ENCODE measurements around the gene SLC12A3. TPM values are rescaled to one million over a fixed set of nuclear protein-coding genes. Genes with fewer than 3 reads are reported as not detected.

SLC12A3 gene
- total RNA-seq, 2 donors from 2014 or later, result not detected

- Mint-ChIP-seq H3K4me3 (no peak overlapping the region), H3K36me3 (ENCODE audit: low read depth) (peaks cover 8% of the 10 kb centered on the region), H3K27ac (peak overlapping the region; percentile 11), H3K4me1 (no peaks in the 10 kb centered on the region), H3K27me3 (no peaks in the 10 kb centered on the region)
- DNase-seq (no peak), ATAC-seq (no peak)
- H3K9me3 ChIP-seq (ENCODE audit: control insufficient read depth, low read length, poor library complexity, severe bottlenecking), result no peaks in the 10 kb centered on the region
Observed at GRCh38 chr16:56835320-56835719, 29.7 kb upstream of the SLC12A3 start.

GRCh38 chr16:56836410-56837230, 28.4 kb upstream of the SLC12A3 start:
- no peaks in the 10 kb centered on the region for H3K4me1 Mint-ChIP-seq
- peaks cover 10% of the 10 kb centered on the region for H3K36me3 Mint-ChIP-seq (ENCODE audit: low read depth)
- DNase-seq (no peak), ATAC-seq (no peak)
- H3K27me3 Mint-ChIP-seq, result no peaks in the 10 kb centered on the region
- H3K27ac Mint-ChIP-seq, result no peak overlapping the region
- no peaks in the 10 kb centered on the region for H3K9me3 ChIP-seq (ENCODE audit: control insufficient read depth, low read length, poor library complexity, severe bottlenecking)
- H3K4me3 Mint-ChIP-seq, result no peak overlapping the region

- no peaks in the 10 kb centered on the region for H3K9me3 ChIP-seq (ENCODE audit: control insufficient read depth, low read length, poor library complexity, severe bottlenecking)
- Mint-ChIP-seq H3K27ac (no peak overlapping the region), H3K4me1 (no peaks in the 10 kb centered on the region), H3K27me3 (no peaks in the 10 kb centered on the region), H3K4me3 (no peak overlapping the region), H3K36me3 (ENCODE audit: low read depth) (peaks cover 8% of the 10 kb centered on the region)
- no peak for DNase-seq
- ATAC-seq, result no peak
Observed at GRCh38 chr16:56838622-56839337, 26.2 kb upstream of the SLC12A3 start.

- no peak overlapping the region for H3K27ac Mint-ChIP-seq
- no peak for ATAC-seq
- H3K27me3 Mint-ChIP-seq, result no peaks in the 10 kb centered on the region
- H3K4me1 Mint-ChIP-seq, result peaks cover 7% of the 10 kb centered on the region
- H3K4me3 Mint-ChIP-seq, result no peak overlapping the region
- H3K9me3 ChIP-seq (ENCODE audit: control insufficient read depth, low read length, poor library complexity, severe bottlenecking), result no peaks in the 10 kb centered on the region
- no peak for DNase-seq
- H3K36me3 Mint-ChIP-seq (ENCODE audit: low read depth), result peaks cover 12% of the 10 kb centered on the region
Observed at GRCh38 chr16:56841233-56841632, 23.8 kb upstream of the SLC12A3 start.

- H3K36me3 Mint-ChIP-seq (ENCODE audit: low read depth), result peaks cover 12% of the 10 kb centered on the region
- no peak for DNase-seq
- no peak overlapping the region for H3K27ac Mint-ChIP-seq
- H3K27me3 Mint-ChIP-seq, result no peaks in the 10 kb centered on the region
- no peak overlapping the region for H3K4me3 Mint-ChIP-seq
- peaks cover 7% of the 10 kb centered on the region for H3K4me1 Mint-ChIP-seq
- no peaks in the 10 kb centered on the region for H3K9me3 ChIP-seq (ENCODE audit: control insufficient read depth, low read length, poor library complexity, severe bottlenecking)
- ATAC-seq, result no peak
Observed at GRCh38 chr16:56841659-56842058, 23.3 kb upstream of the SLC12A3 start.

GRCh38 chr16:56842133-56842532, 22.9 kb upstream of the SLC12A3 start:
- H3K4me1 Mint-ChIP-seq, result peaks cover 10% of the 10 kb centered on the region
- H3K36me3 Mint-ChIP-seq (ENCODE audit: low read depth), result peaks cover 12% of the 10 kb centered on the region
- H3K9me3 ChIP-seq (ENCODE audit: control insufficient read depth, low read length, poor library complexity, severe bottlenecking), result no peaks in the 10 kb centered on the region
- ATAC-seq, result no peak
- DNase-seq, result no peak
- H3K27me3 Mint-ChIP-seq, result no peaks in the 10 kb centered on the region
- H3K27ac Mint-ChIP-seq, result no peak overlapping the region
- H3K4me3 Mint-ChIP-seq, result no peak overlapping the region

GRCh38 chr16:56844056-56844455, 21.0 kb upstream of the SLC12A3 start:
- Mint-ChIP-seq H3K27ac (no peak overlapping the region), H3K4me1 (peaks cover 17% of the 10 kb centered on the region), H3K4me3 (no peak overlapping the region), H3K36me3 (ENCODE audit: low read depth) (peaks cover 12% of the 10 kb centered on the region), H3K27me3 (no peaks in the 10 kb centered on the region)
- ATAC-seq (no peak), DNase-seq (no peak)
- no peaks in the 10 kb centered on the region for H3K9me3 ChIP-seq (ENCODE audit: control insufficient read depth, low read length, poor library complexity, severe bottlenecking)

- peak overlapping the region; percentile 70 for H3K27ac Mint-ChIP-seq
- H3K36me3 Mint-ChIP-seq (ENCODE audit: low read depth), result peaks cover 7% of the 10 kb centered on the region
- no peak overlapping the region for H3K4me3 Mint-ChIP-seq
- no peaks in the 10 kb centered on the region for H3K9me3 ChIP-seq (ENCODE audit: control insufficient read depth, low read length, poor library complexity, severe bottlenecking)
- ATAC-seq (peak; percentile 32), DNase-seq (no peak)
- H3K4me1 Mint-ChIP-seq, result peaks cover 17% of the 10 kb centered on the region
- H3K27me3 Mint-ChIP-seq, result no peaks in the 10 kb centered on the region
Observed at GRCh38 chr16:56847173-56847910, 17.7 kb upstream of the SLC12A3 start.

GRCh38 chr16:56848029-56848936, 16.7 kb upstream of the SLC12A3 start:
- ATAC-seq (no peak), DNase-seq (no peak)
- Mint-ChIP-seq H3K4me1 (peaks cover 17% of the 10 kb centered on the region), H3K36me3 (ENCODE audit: low read depth) (peaks cover 7% of the 10 kb centered on the region), H3K4me3 (no peak overlapping the region), H3K27me3 (no peaks in the 10 kb centered on the region), H3K27ac (no peak overlapping the region)
- no peaks in the 10 kb centered on the region for H3K9me3 ChIP-seq (ENCODE audit: control insufficient read depth, low read length, poor library complexity, severe bottlenecking)

GRCh38 chr16:56848955-56849689, 15.9 kb upstream of the SLC12A3 start:
- peaks cover 1% of the 10 kb centered on the region for H3K36me3 Mint-ChIP-seq (ENCODE audit: low read depth)
- ATAC-seq (no peak), DNase-seq (no peak)
- H3K4me3 Mint-ChIP-seq, result no peak overlapping the region
- no peaks in the 10 kb centered on the region for H3K27me3 Mint-ChIP-seq
- H3K9me3 ChIP-seq (ENCODE audit: control insufficient read depth, low read length, poor library complexity, severe bottlenecking), result no peaks in the 10 kb centered on the region
- no peak overlapping the region for H3K27ac Mint-ChIP-seq
- H3K4me1 Mint-ChIP-seq, result peaks cover 17% of the 10 kb centered on the region

GRCh38 chr16:56849690-56850680, 15.0 kb upstream of the SLC12A3 start:
- DNase-seq, result no peak
- Mint-ChIP-seq H3K27me3 (no peaks in the 10 kb centered on the region), H3K36me3 (ENCODE audit: low read depth) (no peaks in the 10 kb centered on the region), H3K4me1 (peaks cover 16% of the 10 kb centered on the region), H3K27ac (no peak overlapping the region), H3K4me3 (no peak overlapping the region)
- no peak for ATAC-seq
- H3K9me3 ChIP-seq (ENCODE audit: control insufficient read depth, low read length, poor library complexity, severe bottlenecking), result no peaks in the 10 kb centered on the region

All from T-helper 17 cell (primary cell).